Measurements from ENCODE around the gene MCFD2.
"Not testable (repeated sequence)": the region's sequence is repeated elsewhere in the genome, so short reads cannot be mapped to it uniquely, and the experiment has no call there.

The MCFD2 gene

DNA sequence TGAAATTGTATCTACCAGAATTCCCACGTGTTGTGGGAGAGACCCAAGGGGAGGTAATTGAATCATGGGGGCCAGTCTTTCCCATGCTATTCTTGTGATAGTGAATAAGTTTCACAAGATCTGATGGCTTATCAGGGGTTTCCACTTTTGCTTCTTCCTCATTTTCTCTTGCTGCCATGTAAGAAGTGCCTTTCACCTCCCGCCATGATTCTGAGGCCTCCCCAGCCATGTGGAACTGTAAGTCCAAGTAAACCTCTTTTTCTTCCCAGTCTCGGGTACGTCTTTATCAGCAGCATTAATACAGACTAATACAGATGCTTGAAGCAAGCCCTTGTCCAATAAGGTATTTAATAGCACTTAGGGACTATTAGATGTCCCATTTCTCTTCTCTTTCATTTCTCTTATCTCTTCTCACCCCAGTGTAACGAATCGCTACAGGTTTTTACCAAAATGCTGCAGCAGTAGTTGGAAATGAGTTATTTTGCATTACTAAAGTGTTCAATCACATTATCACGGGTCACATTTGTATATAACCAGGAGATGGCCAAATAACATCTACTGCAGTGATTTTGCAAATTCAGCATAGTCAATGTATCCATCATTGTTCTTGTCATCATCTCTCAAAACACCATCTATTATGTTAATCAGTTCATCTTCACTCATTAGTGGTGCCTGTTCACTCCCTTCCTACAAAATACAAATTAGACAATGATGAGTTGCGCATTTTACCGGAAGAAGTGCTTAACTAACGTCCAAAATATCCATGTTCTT, 10.5 kb downstream of the MCFD2 start:
- not testable (repeated sequence) for DNase-seq (ENCODE audit: low read depth in 2 of 3, low spot score in 1 of 3)

DNA sequence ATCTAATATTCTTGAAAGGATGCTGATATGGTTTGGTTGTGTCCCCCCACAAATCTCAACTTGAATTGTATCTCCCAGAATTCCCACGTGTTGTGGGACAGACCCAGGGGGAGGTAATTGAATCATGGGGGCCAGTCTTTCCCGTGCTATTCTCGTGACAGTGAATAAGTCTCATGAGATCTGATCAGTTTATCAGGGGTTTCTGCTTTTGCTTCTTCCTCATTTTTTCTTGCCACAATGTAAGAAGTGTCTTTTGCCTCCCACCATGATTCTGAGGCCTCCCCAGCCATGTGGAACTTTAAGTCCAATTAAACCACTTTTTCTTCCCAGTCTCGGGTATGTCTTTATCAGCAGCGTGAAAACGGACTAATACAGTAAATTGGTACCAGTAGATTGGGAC, 12.6 kb downstream of the MCFD2 start:
- DNase-seq (ENCODE audit: low read depth in 2 of 3, low spot score in 1 of 3): not testable (repeated sequence)

DNA sequence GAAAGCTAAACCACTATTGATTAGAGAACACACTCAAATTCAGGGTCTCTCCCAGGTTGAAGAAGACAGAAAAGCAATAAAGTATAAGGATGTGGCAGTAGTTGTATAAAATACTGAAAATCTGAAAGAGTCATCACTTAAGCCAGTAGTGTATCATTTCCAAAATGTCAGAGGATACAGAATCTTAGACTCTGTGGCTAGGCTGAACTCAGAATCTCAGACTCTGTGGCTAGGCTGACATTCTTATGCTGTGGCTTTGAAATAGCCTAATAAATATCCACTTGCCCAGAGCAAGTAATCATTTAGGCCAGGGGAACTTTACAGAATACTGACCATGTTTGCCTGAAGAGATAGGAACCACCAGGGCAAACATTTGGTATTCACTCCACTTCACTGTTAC, 13.1 kb downstream of the MCFD2 start:
- no peak for DNase-seq (ENCODE audit: low read depth in 2 of 3, low spot score in 1 of 3)

DNA sequence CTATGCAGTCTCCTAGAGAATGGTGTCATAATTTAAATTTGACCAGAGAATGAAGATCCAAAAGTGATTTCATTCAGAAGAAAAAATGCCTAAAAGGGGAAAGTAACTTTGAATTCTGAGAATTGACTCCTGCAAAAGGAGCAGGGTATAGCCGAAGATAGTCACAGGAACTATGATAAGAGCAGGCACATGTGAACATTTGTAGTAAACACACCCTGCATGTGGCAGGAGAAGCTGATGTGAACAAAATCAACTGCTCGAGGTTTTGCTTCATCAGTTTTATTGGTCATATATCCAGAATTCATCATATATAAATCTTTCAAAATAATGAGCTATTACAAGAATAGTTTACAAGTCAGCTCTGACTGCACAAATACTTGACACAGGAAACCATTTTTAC, 14.0 kb downstream of the MCFD2 start:
- DNase-seq (ENCODE audit: low read depth in 2 of 3, low spot score in 1 of 3): no peak

DNA sequence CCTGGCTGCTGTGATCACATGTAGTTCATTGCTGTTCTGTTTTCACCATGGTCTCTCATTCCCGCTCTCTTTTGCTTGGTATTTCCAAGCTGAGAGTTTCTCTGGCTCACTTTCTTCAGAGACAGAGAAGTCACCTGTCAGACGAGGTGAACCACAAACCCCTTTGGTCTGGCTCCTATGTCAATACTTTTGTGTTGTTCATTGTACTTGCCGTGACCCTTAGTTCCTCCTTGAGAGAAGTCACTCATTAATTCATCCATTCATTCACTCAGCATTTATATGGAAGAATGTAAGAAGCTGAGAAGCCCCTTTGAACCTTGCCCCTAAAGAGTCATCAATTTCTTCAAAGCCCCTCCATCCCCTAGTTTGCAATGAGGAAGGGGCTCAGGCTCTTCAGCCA, 15.2 kb downstream of the MCFD2 start:
- no peak for DNase-seq (ENCODE audit: low read depth in 2 of 3, low spot score in 1 of 3)

DNA sequence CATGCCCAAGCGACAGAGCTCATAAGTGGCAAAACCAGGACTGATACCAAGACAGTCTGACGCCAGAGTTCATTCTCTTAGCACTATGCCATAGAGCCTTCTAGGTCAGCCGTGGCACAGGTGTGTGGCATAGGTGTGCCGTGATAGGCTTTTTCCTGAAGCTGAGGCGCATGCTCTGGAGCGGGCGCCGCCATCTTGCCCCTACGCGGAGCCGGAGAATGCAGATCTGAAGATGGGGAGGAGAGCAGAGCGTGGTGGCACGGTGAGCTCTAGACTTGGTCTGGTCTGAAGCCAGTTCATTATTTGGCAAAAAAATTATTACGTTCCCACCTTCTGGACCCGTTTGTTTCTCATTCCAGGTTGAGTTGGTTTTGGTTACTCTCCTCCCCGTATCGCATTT, 16.6 kb downstream of the MCFD2 start:
- DNase-seq (ENCODE audit: low read depth in 2 of 3, low spot score in 1 of 3): no peak

DNA sequence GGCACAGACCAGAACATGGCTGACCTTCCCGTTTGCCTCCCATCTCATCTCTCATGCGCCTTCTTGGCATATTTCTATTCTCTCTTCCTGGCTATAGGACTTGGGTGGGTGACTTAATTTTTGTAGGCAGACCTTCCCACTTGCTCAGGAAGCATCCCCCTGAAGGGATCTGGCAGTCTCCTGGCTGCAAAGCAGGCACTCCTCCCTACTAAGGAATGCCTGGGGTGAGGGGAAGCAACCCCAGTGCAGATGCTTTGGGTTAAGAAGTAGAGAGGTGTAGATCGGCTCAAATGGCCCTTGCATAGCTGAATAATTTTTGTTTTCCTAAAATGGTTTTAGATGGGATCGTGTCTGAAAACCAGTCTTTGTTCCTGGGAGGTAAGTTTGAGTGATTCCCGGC, 17.6 kb downstream of the MCFD2 start:
- DNase-seq (ENCODE audit: low read depth in 2 of 3, low spot score in 1 of 3): no peak

DNA sequence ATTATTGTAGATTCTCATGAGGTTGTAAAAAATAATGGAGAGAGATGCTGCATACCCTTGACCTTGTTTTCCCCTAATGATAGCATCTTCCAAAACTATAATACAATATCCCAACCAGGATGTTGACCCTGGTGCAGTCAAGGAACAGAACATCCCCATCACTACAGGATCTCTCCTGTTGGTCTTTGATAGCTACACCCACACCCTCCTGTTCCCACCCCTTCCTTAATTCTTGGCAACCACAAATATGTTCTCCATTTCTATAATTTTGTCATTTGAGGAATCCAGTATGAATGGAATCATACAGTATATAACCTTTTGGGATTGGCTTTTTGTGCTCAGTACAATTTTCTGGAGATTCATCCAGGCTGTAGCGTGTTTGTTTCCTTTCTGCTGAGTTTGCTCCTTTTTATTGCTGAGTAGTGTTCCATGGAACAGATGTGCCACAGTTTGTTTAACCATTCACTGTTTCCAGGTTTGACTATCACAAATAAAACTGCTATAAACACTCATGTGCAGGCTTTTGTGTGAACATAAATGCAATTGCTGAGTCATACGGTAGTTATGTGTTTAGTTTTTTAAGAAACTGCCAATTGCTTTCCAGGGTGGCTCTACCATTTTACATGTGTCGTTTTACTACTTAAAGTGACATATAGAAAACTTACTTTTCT, 22.2 kb downstream of the MCFD2 start:
- no peak for DNase-seq (ENCODE audit: low read depth in 2 of 3, low spot score in 1 of 3)

DNA sequence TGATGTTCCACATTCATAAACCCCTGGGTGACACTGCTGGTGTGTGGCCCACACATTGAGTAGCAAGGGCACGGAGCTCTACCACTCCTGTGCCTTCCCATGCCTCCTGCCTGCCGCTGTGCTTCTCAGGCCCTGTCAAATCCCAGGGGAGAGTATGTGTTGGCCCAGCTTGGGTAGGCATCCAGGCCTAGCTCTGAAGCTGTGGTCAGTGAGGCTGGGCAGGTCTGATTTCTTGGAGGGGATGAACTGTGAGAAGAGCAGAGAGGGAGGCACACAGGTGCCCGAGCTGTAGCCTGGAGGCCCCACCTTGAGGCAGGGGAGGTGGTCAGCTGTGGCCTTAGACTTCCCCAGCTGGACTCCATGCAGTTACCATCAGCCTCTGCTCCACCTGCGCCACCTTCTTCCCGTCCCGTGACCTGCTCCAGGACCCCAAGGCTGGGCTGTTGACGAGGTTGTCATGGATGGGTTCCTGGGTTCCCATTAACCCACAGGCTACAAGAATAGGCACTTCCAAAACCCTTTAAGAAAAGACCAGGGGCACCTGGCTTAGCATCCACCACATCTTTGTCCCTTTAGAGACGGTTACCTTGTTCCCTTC, 23.6 kb downstream of the MCFD2 start:
- DNase-seq (ENCODE audit: low read depth in 2 of 3, low spot score in 1 of 3): no peak

DNA sequence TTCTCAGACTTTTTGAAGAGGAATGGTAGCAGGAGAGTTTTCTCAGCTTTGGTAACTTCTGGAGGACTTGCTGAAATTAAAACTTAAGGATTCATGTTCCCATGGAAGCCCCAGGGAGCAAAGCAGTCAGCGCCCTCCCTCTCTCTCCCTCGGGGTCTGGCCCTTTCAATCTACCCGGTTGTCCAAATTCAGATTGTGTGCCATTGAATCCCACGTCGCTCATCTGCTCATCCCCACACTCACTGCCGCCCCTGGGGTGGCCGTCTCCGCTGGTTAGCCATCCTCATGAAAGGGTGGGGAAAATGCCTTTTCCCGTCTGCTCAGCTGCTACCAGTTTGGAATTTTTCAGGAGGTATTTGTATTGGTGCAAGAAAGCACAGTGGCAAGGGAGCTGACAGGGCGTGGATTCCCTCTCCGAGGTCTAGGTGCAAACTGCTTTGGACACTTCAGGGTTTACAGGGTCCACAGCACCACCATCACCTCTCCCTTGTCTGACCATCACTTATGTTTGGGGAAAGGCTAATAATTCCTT, 27.1 kb downstream of the MCFD2 start:
- no peak for DNase-seq (ENCODE audit: low read depth in 2 of 3, low spot score in 1 of 3)

DNA sequence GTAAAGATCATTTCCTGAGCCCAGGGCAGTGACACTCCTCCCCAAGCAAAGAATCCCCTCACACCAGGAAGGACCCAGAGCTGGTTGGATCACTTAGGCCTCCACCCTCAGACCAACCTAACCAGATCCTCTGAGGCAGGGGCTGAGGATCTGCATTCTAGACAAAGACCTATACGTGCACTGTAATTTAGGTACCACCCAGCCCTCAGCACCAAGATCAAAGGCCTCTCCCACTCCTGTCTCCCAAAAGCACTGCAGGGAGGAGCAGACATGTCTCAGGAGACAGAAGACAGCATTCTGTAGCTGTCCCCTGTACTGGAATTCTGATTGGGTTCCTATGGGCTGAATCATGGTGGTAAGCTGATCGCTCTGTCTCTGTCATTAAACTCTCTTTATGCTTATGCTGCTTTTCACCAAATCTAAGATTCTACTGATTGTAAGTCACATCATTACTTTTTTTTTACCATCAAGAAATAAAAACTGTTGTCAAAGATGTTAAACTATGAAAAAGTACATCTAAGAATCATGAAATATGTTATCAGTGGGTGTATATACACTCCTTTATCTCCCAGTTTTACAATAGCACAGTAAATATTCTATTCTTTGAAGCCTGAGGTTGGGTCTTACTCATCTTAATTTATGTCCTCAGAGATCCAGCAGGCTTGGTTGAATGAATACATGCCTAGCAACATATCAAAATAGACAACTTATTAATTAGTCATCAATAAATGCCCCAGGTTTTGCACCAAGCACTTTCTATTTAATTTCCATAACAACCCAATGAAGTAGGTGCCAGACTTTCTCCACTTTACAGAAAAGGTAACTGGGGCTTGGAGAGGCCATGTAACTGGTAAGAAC, 28.3 kb downstream of the MCFD2 start:
- DNase-seq (ENCODE audit: low read depth in 2 of 3, low spot score in 1 of 3): no peak

DNA sequence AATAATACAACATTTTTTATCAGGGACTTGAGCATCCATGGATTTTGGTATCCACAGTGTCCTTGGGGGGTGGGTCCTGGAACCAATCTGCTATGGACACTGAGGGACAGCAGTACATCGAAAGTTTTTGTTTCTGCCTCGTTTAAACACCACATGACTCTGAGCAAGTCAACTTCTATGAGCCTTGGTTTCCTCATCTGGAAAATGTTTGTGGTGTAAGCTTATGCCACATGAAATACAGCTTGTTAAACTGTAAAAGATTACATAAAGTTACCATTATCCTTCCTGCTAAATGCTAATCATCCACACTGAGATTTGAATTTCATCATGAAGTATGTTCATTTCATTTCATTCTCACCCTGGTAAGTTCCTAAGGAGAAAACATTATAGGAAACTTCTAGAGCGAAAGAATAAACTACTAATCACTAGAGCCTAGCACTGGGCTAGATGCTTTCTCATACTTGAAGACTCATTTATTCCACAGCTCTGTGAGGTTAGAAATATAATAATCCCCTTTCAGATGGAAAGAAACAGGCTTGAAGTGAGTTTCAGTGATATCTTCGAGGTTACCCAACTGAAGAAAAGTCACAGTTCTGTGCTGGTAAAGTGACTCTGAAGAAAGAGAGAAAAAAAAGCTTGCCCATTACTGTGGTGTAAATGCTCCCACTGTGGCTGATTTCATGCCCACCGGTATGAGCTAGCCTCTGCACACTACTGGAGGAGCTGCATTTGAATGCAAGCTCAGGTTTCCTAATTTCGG, 29.2 kb downstream of the MCFD2 start:
- no peak for DNase-seq (ENCODE audit: low read depth in 2 of 3, low spot score in 1 of 3)

DNA sequence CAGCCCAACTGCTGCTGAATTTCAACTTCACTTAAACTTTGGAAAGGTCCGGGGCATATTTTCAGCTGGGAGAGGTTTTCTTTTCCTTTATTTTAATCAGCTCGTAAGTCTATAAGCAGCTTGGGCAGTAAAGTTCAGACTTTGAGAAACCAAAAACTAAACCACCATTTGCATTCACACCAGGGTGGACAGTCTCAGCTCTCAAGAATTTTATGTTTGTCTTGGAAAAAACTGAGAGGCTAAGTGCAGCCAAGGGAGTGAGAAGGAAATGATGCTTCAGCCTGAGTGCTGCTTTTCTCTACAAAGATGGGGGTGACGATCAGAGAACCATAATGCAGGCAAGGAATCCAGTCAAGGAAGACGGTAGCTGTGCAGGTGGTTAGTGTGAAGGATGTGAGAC, 30.2 kb downstream of the MCFD2 start:
- no peak for DNase-seq (ENCODE audit: low read depth in 2 of 3, low spot score in 1 of 3)

DNA sequence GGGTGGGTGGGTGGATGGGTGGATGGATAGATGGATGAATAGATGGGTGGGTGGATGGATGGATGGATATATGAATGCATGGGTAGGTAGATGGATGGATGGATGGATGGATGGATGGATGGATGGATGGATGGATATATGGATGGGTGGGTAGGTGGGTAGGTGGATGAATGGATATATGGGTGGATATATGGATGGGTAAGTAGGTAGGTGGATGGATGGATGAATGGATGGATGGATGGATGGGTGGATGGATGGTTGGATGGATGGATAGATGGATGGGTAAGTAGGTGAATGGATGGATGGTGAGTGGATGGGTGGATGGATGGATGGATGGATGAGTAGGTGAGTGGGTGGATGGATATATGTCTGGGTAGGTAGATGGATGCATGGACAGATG, 36.1 kb downstream of the MCFD2 start:
- no peak for DNase-seq (ENCODE audit: low read depth in 2 of 3, low spot score in 1 of 3)

DNA sequence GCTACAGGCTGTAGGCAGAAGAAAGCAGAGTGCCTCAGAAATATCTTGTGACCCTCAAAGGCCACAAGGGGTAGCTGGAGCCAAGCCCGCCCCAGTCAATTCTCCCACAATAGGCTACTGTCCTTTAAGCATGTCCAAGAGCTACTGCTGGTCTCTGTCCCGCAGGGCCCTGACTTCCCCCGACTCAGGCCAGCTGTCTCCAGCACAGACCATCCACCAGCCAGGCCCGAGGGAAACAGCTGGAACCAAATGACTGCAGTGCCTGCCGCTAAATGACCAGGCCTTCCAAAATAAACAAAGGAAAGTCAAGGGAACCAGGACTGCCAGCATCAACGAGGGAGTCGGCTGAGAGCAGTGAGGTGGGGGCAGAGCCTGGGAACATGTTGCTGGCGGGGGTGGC, 36.7 kb downstream of the MCFD2 start:
- DNase-seq (ENCODE audit: low read depth in 2 of 3, low spot score in 1 of 3): no peak

DNA sequence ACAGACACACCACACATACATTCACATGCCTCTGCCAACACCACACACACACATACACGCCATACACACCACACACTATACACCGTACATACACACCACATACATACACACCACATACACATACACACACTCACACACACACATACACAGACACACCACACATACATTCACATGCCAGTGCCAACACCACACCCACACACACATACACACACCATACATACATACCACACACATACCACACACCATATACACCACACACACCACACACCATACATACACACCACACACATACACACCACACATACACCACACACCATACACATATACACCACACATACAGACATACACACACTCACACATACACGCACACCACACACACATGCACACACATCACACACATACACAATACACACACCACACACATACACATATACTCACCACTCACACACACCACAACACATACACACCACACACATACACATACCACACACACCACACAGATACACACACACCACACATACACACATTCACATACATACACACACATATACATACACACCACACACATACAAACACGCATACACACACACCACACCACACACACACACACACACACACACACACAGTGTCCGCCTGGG, 37.2 kb downstream of the MCFD2 start:
- DNase-seq (ENCODE audit: low read depth in 2 of 3, low spot score in 1 of 3): no peak

DNA sequence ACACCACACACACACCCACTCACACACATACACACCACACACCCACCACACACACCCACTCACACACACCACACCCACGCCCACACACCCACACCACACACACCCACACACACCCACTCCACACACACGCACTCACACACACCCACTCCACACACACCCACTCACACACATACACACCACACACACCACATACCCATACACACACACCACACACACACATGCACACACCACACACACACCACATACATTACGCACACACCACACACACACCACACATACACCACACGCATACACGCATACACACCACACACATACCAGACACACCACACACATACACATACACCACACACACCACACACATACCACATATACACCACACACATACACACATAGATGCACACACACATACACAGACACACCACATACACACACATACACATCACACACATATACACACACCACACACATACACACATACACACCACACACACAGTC, 37.9 kb downstream of the MCFD2 start:
- DNase-seq (ENCODE audit: low read depth in 2 of 3, low spot score in 1 of 3): no peak

DNA sequence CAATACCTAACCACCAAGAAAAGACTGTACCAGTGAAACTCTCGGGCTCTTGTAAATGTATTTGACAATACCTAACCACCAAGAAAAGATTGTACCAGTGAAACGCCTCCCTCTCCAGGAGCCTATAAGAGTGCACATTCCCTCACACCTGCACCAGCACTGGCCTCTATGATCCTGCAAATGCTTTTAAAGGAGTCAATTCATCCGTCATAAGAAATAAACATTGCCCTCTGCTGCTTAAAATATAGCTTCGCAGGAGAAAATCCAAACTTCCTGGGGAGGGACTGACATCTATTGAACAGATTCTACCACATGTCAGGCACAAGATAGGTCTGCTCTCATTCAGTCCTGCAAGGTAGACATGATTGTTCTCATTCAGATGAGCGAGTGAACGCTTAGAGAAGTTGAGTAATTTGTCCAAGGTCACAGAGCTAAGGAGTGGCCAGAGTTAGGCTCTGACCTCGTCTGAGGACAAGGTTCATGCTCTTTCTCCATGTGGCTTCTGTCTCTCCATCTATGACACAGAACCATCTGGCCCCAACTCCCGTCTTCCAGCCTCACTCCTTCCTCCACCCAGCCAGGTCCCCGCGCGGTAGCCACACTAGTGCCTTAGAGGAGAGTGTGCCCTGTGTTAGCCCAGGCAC, 38.7 kb downstream of the MCFD2 start:
- no peak for DNase-seq (ENCODE audit: low read depth in 2 of 3, low spot score in 1 of 3)

DNA sequence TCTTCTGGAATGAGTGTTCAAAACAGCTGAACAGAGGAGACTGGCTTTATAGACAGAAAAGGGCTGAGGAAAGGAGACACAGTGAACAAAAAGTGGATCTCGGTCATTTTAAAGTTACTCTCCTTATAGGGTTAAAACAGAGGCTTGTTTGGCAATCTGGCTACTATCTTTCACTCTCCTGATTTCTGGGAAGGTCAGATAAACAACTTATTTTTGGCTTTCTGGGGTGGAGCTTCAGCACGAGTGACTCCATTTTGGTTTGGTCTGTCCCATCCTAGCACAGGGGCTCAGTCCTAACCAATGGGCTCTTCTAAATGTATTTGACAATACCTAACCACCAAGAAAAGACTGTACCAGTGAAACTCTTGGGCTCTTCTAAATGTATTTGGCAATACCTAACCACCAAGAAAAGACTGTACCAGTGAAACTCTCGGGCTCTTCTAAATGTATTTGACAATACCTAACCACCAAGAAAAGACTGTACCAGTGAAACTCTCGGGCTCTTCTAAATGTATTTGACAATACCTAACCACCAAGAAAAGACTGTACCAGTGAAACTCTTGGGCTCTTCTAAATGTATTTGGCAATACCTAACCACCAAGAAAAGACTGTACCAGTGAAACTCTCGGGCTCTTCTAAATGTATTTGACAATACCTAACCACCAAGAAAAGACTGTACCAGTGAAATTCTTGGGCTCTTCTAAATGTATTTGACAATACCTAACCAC, 39.5 kb downstream of the MCFD2 start:
- DNase-seq (ENCODE audit: low read depth in 2 of 3, low spot score in 1 of 3): not testable (repeated sequence)

Data from stimulated activated CD4-positive, alpha-beta T cell treated with anti-CD3 and anti-CD28 coated beads, Interleukin-12 subunit alpha, Interleukin-12 subunit beta, amount 100 ng/mL, for 48 hours (primary cell).